MM.1S (cell line): ENCODE data around the gene SMC1B.
A peak's percentile ranks its signal among the peaks of the same experiment; 100 is the strongest.
"Not testable (repeated sequence)": the region's sequence is repeated elsewhere in the genome, so short reads cannot be mapped to it uniquely, and the experiment has no call there.

Source experiments
- DNase-seq: peaks from one replicate; pipeline ENCODE4 v3.0.0-alpha.2; 2015
- H2AFZ ChIP-seq: fragments of 300-600 bp; sonication (generic); 2 replicates; pipeline ENCODE4 v1.6.0; 2016; ENCODE audit warnings: antibody characterized with exemption, low read length
- H3F3A ChIP-seq: fragments of 300-600 bp; sonication (generic); 2 replicates; pipeline ENCODE4 v1.6.1; 2016; ENCODE audit warnings: mild to moderate bottlenecking, antibody characterized with exemption, low read length, moderate library complexity, mixed read lengths; ENCODE audit not compliant: insufficient read depth
- H3K27ac ChIP-seq: fragments of 300-600 bp; sonication (generic); 2 replicates; pipeline ENCODE4 v1.5.1; 2016; ENCODE audit warnings: mild to moderate bottlenecking, low read length
- H3K27me3 ChIP-seq: fragments of 300-600 bp; sonication (generic); replicated peaks from 2 replicates; pipeline ENCODE4 v1.6.0; 2016; ENCODE audit warnings: low read length; ENCODE audit not compliant: insufficient read depth
- H3K36me3 ChIP-seq: fragments of 300-600 bp; sonication (generic); replicated peaks from 2 replicates; pipeline ENCODE4 v1.6.1; 2016; ENCODE audit warnings: mild to moderate bottlenecking, low read length, mixed read lengths; ENCODE audit not compliant: insufficient read depth
- H3K4me1 ChIP-seq: fragments of 300-600 bp; sonication (generic); 2 replicates; pipeline ENCODE4 v1.6.1; 2016; ENCODE audit warnings: low read length, mixed read lengths
- H3K4me2 ChIP-seq: fragments of 300-600 bp; sonication (generic); 2 replicates; pipeline ENCODE4 v1.6.0; 2016; ENCODE audit warnings: low read depth, low read length
- H3K4me3 ChIP-seq: fragments of 300-600 bp; sonication (generic); 2 replicates; pipeline ENCODE4 v1.5.1; 2016; ENCODE audit warnings: low read length, mixed read lengths
- H3K79me2 ChIP-seq: fragments of 300-600 bp; sonication (generic); 2 replicates; pipeline ENCODE4 v1.6.1; 2016; ENCODE audit warnings: mixed run types, low read length, mixed read lengths
- H3K9ac ChIP-seq: fragments of 300-600 bp; sonication (generic); 2 replicates; pipeline ENCODE4 v1.6.1; 2016; ENCODE audit warnings: low read length, mixed read lengths
- H3K9me2 ChIP-seq: fragments of 300-600 bp; sonication (generic); replicated peaks from 2 replicates; pipeline ENCODE4 v1.6.1; 2016; ENCODE audit warnings: mild to moderate bottlenecking, low read length, mixed read lengths; ENCODE audit not compliant: insufficient read depth
- H3K9me3 ChIP-seq: fragments of 300-600 bp; sonication (generic); replicated peaks from 2 replicates; pipeline ENCODE4 v1.6.1; 2016; ENCODE audit warnings: mild to moderate bottlenecking, low read length, mixed read lengths; ENCODE audit not compliant: insufficient read depth
- H4K20me1 ChIP-seq: fragments of 300-600 bp; sonication (generic); 2 replicates; pipeline ENCODE4 v1.6.1; 2016; ENCODE audit warnings: mild to moderate bottlenecking, low read length, moderate library complexity, mixed read lengths; ENCODE audit not compliant: insufficient read depth
- CTCF ChIP-seq: fragments of 300-600 bp; sonication (generic); IDR thresholded peaks from 2 replicates; pipeline ENCODE4 v1.5.1; 2016; ENCODE audit warnings: antibody characterized with exemption, low read length, mixed read lengths
- EZH2 ChIP-seq: fragments of 300-600 bp; sonication (generic); optimal IDR thresholded peaks from 2 replicates; pipeline ENCODE3; 2017; ENCODE audit warnings: low read depth, mild to moderate bottlenecking, antibody characterized with exemption, low read length, mixed read lengths
- EZH2phosphoT487 ChIP-seq: fragments of 300-600 bp; sonication (generic); IDR thresholded peaks from 2 replicates; pipeline ENCODE4 v1.6.1; 2018; ENCODE audit warnings: antibody characterized with exemption, low read length

SMC1B gene

GRCh38 chr22:45376703-45377102 is 36.7 kb downstream of the SMC1B start:
- no peak overlapping the region for H3K27ac ChIP-seq
- H4K20me1 ChIP-seq = no peaks in the 10 kb centered on the region
- H3K9me3 ChIP-seq = no peaks in the 10 kb centered on the region
- H3K27me3 ChIP-seq = no peaks in the 10 kb centered on the region
- no peak overlapping the region for H2AFZ ChIP-seq
- H3K9ac ChIP-seq = no peak overlapping the region
- peaks cover 15% of the 10 kb centered on the region for H3K4me1 ChIP-seq
- no peak for TF ChIP-seq CTCF
- no peak for TF ChIP-seq EZH2phosphoT487
- no peak for TF ChIP-seq EZH2
- H3K4me2 ChIP-seq = no peak overlapping the region
- 0 out of 2 replicates have a peak, but pooled peaks cover 3% of the 10 kb centered on the region for H3F3A ChIP-seq
- no peaks in the 10 kb centered on the region for H3K79me2 ChIP-seq
- DNase-seq = no peak
- no peaks in the 10 kb centered on the region for H3K9me2 ChIP-seq
- no peaks in the 10 kb centered on the region for H3K36me3 ChIP-seq
- no peak overlapping the region for H3K4me3 ChIP-seq

- Histone ChIP-seq H3K9ac (0 out of 2 replicates have a peak overlapping the region, but pooled peaks have one; percentile 6), H3K4me2 (peak overlapping the region; percentile 28; the same call in 1 of the 2 replicates), H4K20me1 (no peaks in the 10 kb centered on the region), H2AFZ (no peak overlapping the region), H3K36me3 (no peaks in the 10 kb centered on the region), H3K27ac (peak overlapping the region; percentile 44; the same call in 1 of the 2 replicates), H3K4me3 (no peak overlapping the region), H3K79me2 (no peaks in the 10 kb centered on the region), H3K27me3 (no peaks in the 10 kb centered on the region), H3K9me2 (no peaks in the 10 kb centered on the region), H3K9me3 (no peaks in the 10 kb centered on the region), H3F3A (0 out of 2 replicates have a peak, but pooled peaks cover 3% of the 10 kb centered on the region), H3K4me1 (peaks cover 15% of the 10 kb centered on the region)
- TF ChIP-seq CTCF (no peak), EZH2phosphoT487 (no peak)
- peak; percentile 62 for DNase-seq
Measured at GRCh38 chr22:45376009-45376408, 37.4 kb downstream of the SMC1B start.

GRCh38 chr22:45373592-45373991 is 39.8 kb downstream of the SMC1B start:
- H3K9me3 ChIP-seq, H3K4me2 ChIP-seq, H3K9me2 ChIP-seq, H3K79me2 ChIP-seq, H2AFZ ChIP-seq, H4K20me1 ChIP-seq, DNase-seq, H3K9ac ChIP-seq, H3K27ac ChIP-seq, H3K4me3 ChIP-seq, H3F3A ChIP-seq, H3K36me3 ChIP-seq, H3K27me3 ChIP-seq: not testable (repeated sequence)
- H3K4me1 ChIP-seq = peaks cover 15% of the 10 kb centered on the region

- Histone ChIP-seq H2AFZ (no peak overlapping the region), H3K4me2 (no peak overlapping the region), H3K9ac (no peak overlapping the region), H3K27ac (no peak overlapping the region), H3K9me3 (no peaks in the 10 kb centered on the region), H4K20me1 (no peaks in the 10 kb centered on the region), H3K4me1 (0 out of 2 replicates have a peak, but pooled peaks cover 8% of the 10 kb centered on the region), H3K79me2 (no peaks in the 10 kb centered on the region), H3F3A (no peaks in the 10 kb centered on the region), H3K9me2 (no peaks in the 10 kb centered on the region), H3K27me3 (no peaks in the 10 kb centered on the region), H3K36me3 (no peaks in the 10 kb centered on the region), H3K4me3 (no peak overlapping the region)
- DNase-seq = no peak
- no peak for TF ChIP-seq EZH2
- TF ChIP-seq EZH2phosphoT487 = no peak
- TF ChIP-seq CTCF = no peak
Measured at GRCh38 chr22:45366713-45367112, 46.7 kb downstream of the SMC1B start.
